BJ (cell line): Measurements from ENCODE around the gene ACOXL. TPM values are rescaled to one million over a fixed set of nuclear protein-coding genes. Genes with fewer than 3 reads are reported as not detected.
"Not testable (repeated sequence)": the region's sequence is repeated elsewhere in the genome, so short reads cannot be mapped to it uniquely, and the experiment has no call there.

Source experiments
- CTCF ChIA-PET: fragments of 350-600 bp; formaldehyde crosslinking; extraction: SDS; loops from one replicate; lab custom pipeline; 2021; ENCODE audit warnings: antibody characterized with exemption, inconsistent platforms; lab: Yijun Ruan, JAX
- POLR2A ChIA-PET: fragments of 300-600 bp; sonication (Branson Sonifier 250); formaldehyde crosslinking; extraction: SDS; loops from one replicate; lab custom pipeline; 2021; ENCODE audit warnings: antibody characterized with exemption; lab: Charles Lee
- DNase-seq: peaks from one replicate; pipeline ENCODE4 v3.0.0-alpha.2; 2011; ENCODE audit warnings: low read depth
- H3K27me3 ChIP-seq: 2 replicates; pipeline ENCODE4 v1.6.0; 2011; ENCODE audit warnings: low read length; ENCODE audit not compliant: control insufficient read depth, insufficient read depth
- H3K36me3 ChIP-seq: 2 replicates; pipeline ENCODE4 v1.5.1; 2011; ENCODE audit warnings: low read length; ENCODE audit not compliant: control insufficient read depth, insufficient read depth
- H3K4me3 ChIP-seq: 2 replicates; pipeline ENCODE4 v1.5.1; 2011; ENCODE audit warnings: low read depth, mild to moderate bottlenecking, control low read depth, low read length
- polyA plus RNA-seq: library from polyadenylated mRNA; depleted of rRNA; stranded (reverse); fragments of >200 nt; gene quantifications from 2 replicates; pipeline ENCODE4 v1.2.3, GENCODE V29; 2011
- TF ChIP-seq, protein P1 (sequence below): IDR thresholded peaks from 2 replicates; pipeline ENCODE4 v1.5.1; 2011; ENCODE audit warnings: low read depth, mild to moderate bottlenecking, control low read depth, inconsistent platforms, low read length, moderate library complexity; ENCODE audit not compliant: insufficient read depth

ACOXL gene
- polyA plus RNA-seq, 1 experiment = not detected

- POLR2A ChIA-PET = no interaction called here
- Histone ChIP-seq H3K4me3 (no peak overlapping the region), H3K27me3 (peaks cover 8% of the 10 kb centered on the region), H3K36me3 (no peaks in the 10 kb centered on the region)
- TF ChIP-seq, protein P1, sequence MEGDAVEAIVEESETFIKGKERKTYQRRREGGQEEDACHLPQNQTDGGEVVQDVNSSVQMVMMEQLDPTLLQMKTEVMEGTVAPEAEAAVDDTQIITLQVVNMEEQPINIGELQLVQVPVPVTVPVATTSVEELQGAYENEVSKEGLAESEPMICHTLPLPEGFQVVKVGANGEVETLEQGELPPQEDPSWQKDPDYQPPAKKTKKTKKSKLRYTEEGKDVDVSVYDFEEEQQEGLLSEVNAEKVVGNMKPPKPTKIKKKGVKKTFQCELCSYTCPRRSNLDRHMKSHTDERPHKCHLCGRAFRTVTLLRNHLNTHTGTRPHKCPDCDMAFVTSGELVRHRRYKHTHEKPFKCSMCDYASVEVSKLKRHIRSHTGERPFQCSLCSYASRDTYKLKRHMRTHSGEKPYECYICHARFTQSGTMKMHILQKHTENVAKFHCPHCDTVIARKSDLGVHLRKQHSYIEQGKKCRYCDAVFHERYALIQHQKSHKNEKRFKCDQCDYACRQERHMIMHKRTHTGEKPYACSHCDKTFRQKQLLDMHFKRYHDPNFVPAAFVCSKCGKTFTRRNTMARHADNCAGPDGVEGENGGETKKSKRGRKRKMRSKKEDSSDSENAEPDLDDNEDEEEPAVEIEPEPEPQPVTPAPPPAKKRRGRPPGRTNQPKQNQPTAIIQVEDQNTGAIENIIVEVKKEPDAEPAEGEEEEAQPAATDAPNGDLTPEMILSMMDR = peak; percentile 9; the same call in 1 of the 2 replicates
- CTCF ChIA-PET = no interaction called here
- no peak for DNase-seq
Measured at GRCh38 chr2:110854355-110855081, 122.1 kb downstream of the ACOXL start.

DNA sequence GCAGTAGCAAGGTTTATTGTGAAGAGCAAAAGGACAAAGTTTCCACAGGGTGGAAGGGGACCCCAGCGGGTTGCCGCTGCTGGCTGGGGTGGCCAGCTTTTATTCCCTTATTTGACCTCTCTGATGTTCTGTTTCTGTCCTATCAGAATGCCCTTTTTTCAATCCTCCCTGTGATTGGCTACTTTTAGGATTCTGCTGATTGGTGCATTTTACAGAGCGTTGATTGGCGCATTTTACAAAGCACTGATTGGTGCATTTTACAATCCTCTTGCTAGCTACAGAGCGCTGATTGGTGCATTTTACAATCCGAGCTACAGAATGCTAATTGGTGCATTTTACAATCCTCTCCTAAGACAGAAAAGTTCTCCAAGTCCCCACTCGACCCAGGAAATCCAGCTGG, 123.5 kb downstream of the ACOXL start:
- CTCF ChIA-PET, DNase-seq: not testable (repeated sequence)
- peaks cover 11% of the 10 kb centered on the region for H3K27me3 ChIP-seq

GRCh38 chr2:110858135-110858725, 125.9 kb downstream of the ACOXL start:
- H3K27me3 ChIP-seq = peaks cover 10% of the 10 kb centered on the region
- DNase-seq = no peak
- POLR2A ChIA-PET = no interaction called here
- CTCF ChIA-PET = no interaction called here
- TF ChIP-seq, protein P1 = no peak
- no peaks in the 10 kb centered on the region for H3K36me3 ChIP-seq
- no peak overlapping the region for H3K4me3 ChIP-seq

More for the DNA sequence above, 123.5 kb downstream of the ACOXL start:
- H3K36me3 ChIP-seq, H3K4me3 ChIP-seq, POLR2A ChIA-PET: not testable (repeated sequence)

- CTCF ChIA-PET = no interaction called here
Measured at GRCh38 chr2:110858993-110859701, 126.8 kb downstream of the ACOXL start.

DNA sequence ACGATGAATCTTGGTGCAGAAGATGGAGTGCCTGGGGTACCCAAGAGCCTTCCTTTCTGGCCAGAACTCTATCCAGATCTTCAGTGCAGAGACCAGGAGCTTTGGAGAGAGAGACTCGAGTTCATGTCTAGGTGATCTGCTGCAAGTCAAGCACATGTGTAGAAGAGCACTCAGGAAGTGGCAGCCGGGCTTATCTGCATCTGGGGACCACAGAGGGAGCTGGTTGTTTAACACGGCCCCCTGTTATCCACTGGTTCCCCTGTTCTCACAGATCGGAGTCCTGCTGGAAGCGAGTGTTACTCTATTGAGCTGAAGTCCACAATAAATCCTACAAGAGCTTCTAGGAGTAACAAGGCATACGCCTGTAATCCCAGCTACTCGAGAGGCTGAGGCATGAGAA, 128.3 kb downstream of the ACOXL start:
- POLR2A ChIA-PET = no interaction called here
- TF ChIP-seq, protein P1 = no peak
- Histone ChIP-seq H3K4me3 (no peak overlapping the region), H3K36me3 (no peaks in the 10 kb centered on the region), H3K27me3 (peaks cover 10% of the 10 kb centered on the region)
- DNase-seq = no peak
- CTCF ChIA-PET = interaction anchor here (0.8 to 1.4 kb wide), 2 partner anchors 8 to 214 kb away, joined by 3 read pairs; no protein-coding TSS in a partner anchor

More at GRCh38 chr2:110858993-110859701, 126.8 kb downstream of the ACOXL start:
- POLR2A ChIA-PET = no interaction called here
- TF ChIP-seq, protein P1 = no peak
- Histone ChIP-seq H3K27me3 (peaks cover 10% of the 10 kb centered on the region), H3K36me3 (no peaks in the 10 kb centered on the region), H3K4me3 (no peak overlapping the region)
- DNase-seq = no peak
